GM12874 (cell line): ENCODE results near the gene CCL28.

Experiments used
- CTCF ChIP-seq: IDR thresholded peaks from 2 replicates; pipeline ENCODE4 v1.5.1; 2011; ENCODE audit warnings: low read depth, mild to moderate bottlenecking, control low read depth, low read length, moderate library complexity; ENCODE audit not compliant: insufficient read depth

The CCL28 gene

DNA sequence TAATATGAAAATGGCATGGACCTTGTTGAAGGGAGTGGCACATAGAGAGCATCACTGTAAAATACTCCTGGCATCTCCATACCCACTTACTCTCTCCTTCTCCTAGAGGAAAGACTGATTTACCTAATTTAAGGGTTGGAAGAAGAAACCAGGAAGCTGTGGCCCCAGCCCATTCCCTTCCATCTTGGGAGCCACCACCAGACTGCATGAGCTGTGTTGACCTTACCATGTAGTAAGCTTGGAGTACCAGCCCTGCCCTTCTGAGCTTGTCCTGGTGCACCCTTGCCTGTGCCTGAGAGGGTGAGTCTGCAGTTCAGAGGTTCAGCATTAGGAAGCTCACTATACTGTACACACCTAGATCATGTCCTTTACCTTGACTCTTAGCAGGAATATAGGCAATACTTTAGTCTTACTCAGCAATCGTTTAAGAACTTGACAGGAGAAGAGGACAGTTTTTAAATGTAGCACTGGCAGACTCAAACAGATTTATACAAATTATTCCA is 63.3 kb downstream of the CCL28 start:
- TF ChIP-seq CTCF = no peak

GRCh38 chr5:43348207-43348606 is 64.0 kb downstream of the CCL28 start:
- no peak for TF ChIP-seq CTCF

- TF ChIP-seq CTCF = no peak
Observed at GRCh38 chr5:43338862-43339261, 73.3 kb downstream of the CCL28 start.

DNA sequence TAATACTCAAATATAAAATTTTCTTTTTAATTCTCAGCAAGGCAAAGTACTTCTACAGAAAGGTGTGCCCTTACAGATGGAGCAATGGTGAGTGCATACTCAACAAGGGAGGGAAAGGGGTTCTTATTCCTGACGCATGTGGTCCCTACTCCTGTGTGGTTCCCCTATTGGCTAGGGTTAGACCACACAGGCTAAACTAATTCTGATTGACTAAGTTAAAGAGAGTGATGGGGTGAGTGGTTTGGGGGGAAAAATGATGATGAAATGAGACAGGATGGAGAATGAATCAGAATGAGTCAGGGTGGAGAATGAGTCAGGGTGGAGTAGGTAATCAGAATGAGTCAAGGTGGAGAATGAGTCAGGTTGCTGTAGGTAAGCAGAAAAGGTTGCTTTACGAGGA is 76.0 kb downstream of the CCL28 start:
- no peak for TF ChIP-seq CTCF

GRCh38 chr5:43335681-43336080 is 76.5 kb downstream of the CCL28 start:
- TF ChIP-seq CTCF = no peak

GRCh38 chr5:43332401-43332800 is 79.8 kb downstream of the CCL28 start:
- no peak for TF ChIP-seq CTCF
